Osteocyte (in vitro differentiated cells): ENCODE results near the gene RIBC1. TPM values are rescaled to one million over a fixed set of nuclear protein-coding genes. Genes with fewer than 3 reads are reported as not detected.
A peak's percentile ranks its signal among the peaks of the same experiment; 100 is the strongest.

Experiments
- DNase-seq: peaks from one replicate; pipeline ENCODE4 v3.0.0; 2021; ENCODE audit warnings: mixed read lengths; ENCODE audit not compliant: unreplicated experiment; ENCODE audit errors: extremely low spot score
- H3K27ac Mint-ChIP-seq: one replicate; pipeline ENCODE4 v1.8.0; 2021; ENCODE audit warnings: mild to moderate bottlenecking, mixed read lengths; ENCODE audit not compliant: unreplicated experiment
- H3K27me3 Mint-ChIP-seq: one replicate; pipeline ENCODE4 v1.8.0; 2021; ENCODE audit warnings: mixed read lengths; ENCODE audit not compliant: unreplicated experiment
- H3K36me3 Mint-ChIP-seq: one replicate; pipeline ENCODE4 v1.8.0; 2021; ENCODE audit warnings: mixed read lengths; ENCODE audit not compliant: unreplicated experiment
- H3K4me1 Mint-ChIP-seq: one replicate; pipeline ENCODE4 v1.8.0; 2021; ENCODE audit warnings: mixed read lengths; ENCODE audit not compliant: unreplicated experiment
- H3K4me3 Mint-ChIP-seq: one replicate; pipeline ENCODE4 v1.8.0; 2021; ENCODE audit warnings: mild to moderate bottlenecking, moderate library complexity, mixed read lengths; ENCODE audit not compliant: unreplicated experiment
- H3K9me3 Mint-ChIP-seq: one replicate; pipeline ENCODE4 v1.8.0; 2021; ENCODE audit warnings: mixed read lengths; ENCODE audit not compliant: unreplicated experiment
- CTCF ChIP-seq: fragments of 200-600 bp; sonication (generic); IDR thresholded peaks from 2 replicates; pipeline ENCODE4 v1.5.0; 2021; ENCODE audit warnings: antibody characterized with exemption, mild to moderate bottlenecking, moderate library complexity
- total RNA-seq: library from RNA; stranded (reverse); gene quantifications from 2 replicates; pipeline ENCODE4 v1.2.1, GENCODE V29; 2021

Gene RIBC1
- total RNA-seq, 1 donor from 2014 or later = 0.59 TPM

- Mint-ChIP-seq H3K27ac (no peak overlapping the region), H3K36me3 (peaks cover 5% of the 10 kb centered on the region), H3K27me3 (no peaks in the 10 kb centered on the region), H3K4me1 (no peaks in the 10 kb centered on the region), H3K9me3 (peaks cover 5% of the 10 kb centered on the region), H3K4me3 (no peak overlapping the region)
- DNase-seq = no peak
- TF ChIP-seq CTCF = no peak
Observed at GRCh38 chrX:53377464-53377863, 45.2 kb upstream of the RIBC1 start.

DNA sequence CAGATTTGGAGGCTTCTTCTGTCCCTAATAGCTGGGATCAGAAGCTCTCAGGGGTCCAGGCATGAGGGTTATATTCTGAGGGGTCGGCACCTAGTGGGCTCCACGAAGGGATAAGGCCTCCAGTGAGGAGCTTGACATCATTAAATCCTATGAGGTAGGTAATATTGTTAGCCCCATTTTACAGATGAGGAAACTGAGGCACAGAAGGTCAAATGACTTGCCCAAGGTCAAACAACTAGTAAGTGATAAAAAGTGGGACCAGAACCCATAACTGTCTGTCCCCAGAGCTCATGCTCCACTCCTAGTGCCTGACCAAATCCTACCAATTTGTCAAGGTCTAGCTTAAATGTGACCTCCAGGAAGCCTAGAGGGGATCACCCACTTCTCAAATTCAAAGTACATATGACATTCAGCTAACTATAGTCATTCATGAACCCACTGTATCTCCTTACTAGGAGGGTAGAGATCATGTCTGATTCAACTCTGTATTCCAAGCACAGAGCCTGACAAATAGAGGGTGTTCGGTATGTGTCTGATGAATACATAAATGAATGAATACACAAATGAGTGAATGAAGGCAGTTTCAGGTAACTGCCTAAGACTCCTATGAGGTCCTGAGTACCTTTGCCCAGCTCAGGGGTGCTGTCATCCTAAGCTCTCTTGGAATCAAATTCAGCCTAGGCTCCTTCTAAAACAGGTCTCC lies 43.5 kb upstream of the RIBC1 start:
- no peak overlapping the region for H3K27ac Mint-ChIP-seq
- no peak overlapping the region for H3K4me3 Mint-ChIP-seq
- H3K27me3 Mint-ChIP-seq = no peaks in the 10 kb centered on the region
- H3K9me3 Mint-ChIP-seq = no peaks in the 10 kb centered on the region
- no peak for DNase-seq
- TF ChIP-seq CTCF = no peak
- H3K36me3 Mint-ChIP-seq = peaks cover 9% of the 10 kb centered on the region
- H3K4me1 Mint-ChIP-seq = no peaks in the 10 kb centered on the region

DNA sequence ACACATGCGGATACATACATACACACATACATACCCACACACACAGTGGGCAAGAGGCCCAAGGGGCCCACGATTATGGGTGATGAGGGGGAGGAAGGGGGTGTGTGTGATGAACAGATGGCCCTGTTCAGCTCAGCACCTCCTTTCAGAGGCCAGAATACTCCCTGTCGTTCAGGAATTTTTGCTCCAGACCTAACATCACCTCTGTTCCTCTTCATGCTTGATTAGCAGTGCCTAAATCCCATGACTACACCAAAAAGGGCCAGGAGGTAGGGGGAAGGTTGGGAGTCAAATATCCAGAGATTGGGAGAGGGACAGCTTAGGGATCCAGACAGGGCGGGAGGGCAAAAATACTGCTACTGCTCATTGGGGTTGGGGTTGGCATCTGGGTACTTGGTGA lies 42.9 kb upstream of the RIBC1 start:
- TF ChIP-seq CTCF = no peak
- H3K36me3 Mint-ChIP-seq = peaks cover 9% of the 10 kb centered on the region
- H3K27me3 Mint-ChIP-seq = no peaks in the 10 kb centered on the region
- no peak overlapping the region for H3K27ac Mint-ChIP-seq
- no peak overlapping the region for H3K4me3 Mint-ChIP-seq
- no peaks in the 10 kb centered on the region for H3K9me3 Mint-ChIP-seq
- peak; percentile 21 for DNase-seq
- no peaks in the 10 kb centered on the region for H3K4me1 Mint-ChIP-seq

DNA sequence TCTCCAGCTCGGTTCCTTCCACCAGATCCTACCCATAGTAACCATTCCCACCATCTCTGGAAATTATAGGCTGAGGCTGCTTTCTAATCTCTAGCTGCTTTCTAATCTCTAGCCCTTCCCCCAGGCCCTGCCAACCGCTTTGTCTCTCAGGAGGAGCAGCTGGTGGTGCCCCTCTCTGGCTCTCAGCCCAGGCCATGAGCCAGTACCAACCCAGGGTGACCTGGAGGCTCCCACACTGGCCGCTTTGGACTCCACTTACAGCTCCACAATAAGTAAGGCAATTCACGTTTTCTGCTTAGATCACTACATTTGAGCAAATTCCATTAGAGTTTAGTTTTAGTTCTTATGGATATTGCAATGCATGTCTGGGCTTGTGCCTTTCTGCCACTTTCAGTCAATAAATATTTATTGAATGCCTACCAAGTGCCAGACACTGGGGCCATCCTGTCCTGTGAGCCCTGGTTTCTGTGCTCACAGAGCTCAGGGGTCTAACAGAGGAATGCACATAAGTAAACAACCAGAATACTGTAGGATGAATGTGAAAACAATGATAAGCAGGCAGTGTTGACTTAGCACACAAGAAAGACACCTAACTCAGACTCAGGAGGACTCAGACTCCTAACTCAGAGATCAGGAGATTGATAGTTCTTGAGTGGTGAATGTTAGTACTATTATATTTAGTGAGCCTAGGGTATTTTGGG lies 39.1 kb upstream of the RIBC1 start:
- Mint-ChIP-seq H3K4me3 (no peak overlapping the region), H3K9me3 (no peaks in the 10 kb centered on the region), H3K27me3 (no peaks in the 10 kb centered on the region), H3K4me1 (no peaks in the 10 kb centered on the region), H3K36me3 (peaks cover 9% of the 10 kb centered on the region), H3K27ac (no peak overlapping the region)
- TF ChIP-seq CTCF = no peak
- DNase-seq = no peak

DNA sequence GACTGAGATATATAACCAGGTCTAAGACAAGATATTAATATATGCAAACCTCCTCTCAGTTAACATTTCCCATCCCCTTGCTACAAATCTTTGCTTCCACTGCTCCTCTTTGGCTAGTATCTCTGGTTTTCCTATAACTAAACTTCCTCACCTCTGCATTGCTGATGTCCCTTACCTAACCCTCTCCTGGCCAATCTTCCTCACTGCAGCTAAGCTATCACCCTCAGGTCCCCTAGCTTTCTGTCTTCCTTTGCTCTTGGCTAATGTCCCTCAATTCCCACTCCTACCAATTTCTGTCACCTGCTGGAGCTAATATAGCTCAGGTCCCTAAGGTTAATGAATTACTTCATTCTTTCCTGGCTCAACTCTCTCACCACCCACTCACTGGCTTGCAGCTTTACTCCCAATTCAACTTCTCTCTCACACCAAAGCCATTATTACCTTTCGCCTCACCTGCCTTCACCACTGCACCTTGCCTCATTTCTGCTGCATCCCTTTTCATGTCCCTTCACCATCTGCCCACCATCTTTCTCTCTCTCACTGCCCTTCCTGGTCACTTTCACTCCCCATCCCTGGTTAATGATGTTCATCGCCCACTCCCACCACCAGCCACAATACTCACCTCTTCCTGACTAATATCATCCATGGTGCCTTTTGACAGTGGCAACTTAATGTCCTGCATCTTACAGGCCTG lies 26.9 kb upstream of the RIBC1 start:
- Mint-ChIP-seq H3K27ac (no peak overlapping the region), H3K4me1 (no peaks in the 10 kb centered on the region), H3K4me3 (no peak overlapping the region), H3K36me3 (peaks cover 10% of the 10 kb centered on the region), H3K27me3 (no peaks in the 10 kb centered on the region), H3K9me3 (no peaks in the 10 kb centered on the region)
- TF ChIP-seq CTCF = no peak
- no peak for DNase-seq
